H9 (cell line): ENCODE data around the gene PLCH1. TPM values are rescaled to one million over a fixed set of nuclear protein-coding genes. Genes with fewer than 3 reads are reported as not detected.

Source experiments
- DNase-seq: peaks from one replicate; pipeline ENCODE4 v3.0.0-alpha.2; 2017
- H2AFZ ChIP-seq: one replicate; pipeline ENCODE4 v1.6.1; 2013; ENCODE audit warnings: mild to moderate bottlenecking, low read length, control low read depth, moderate library complexity
- H2AK5ac ChIP-seq: 2 replicates; pipeline ENCODE4 v1.6.1; 2013; ENCODE audit warnings: low read length, control low read depth, mixed read lengths; ENCODE audit not compliant: insufficient read length
- H2BK120ac ChIP-seq: one replicate; pipeline ENCODE4 v1.6.1; 2013; ENCODE audit warnings: low read depth, mild to moderate bottlenecking, low read length, control low read depth, inconsistent platforms; ENCODE audit not compliant: poor library complexity, severe bottlenecking
- H2BK12ac ChIP-seq: 2 replicates; pipeline ENCODE4 v1.6.1; 2013; ENCODE audit warnings: low read length, control low read depth, mixed read lengths, low read depth; ENCODE audit not compliant: insufficient read length
- H2BK15ac ChIP-seq: 2 replicates; pipeline ENCODE4 v1.6.1; 2013; ENCODE audit warnings: low read depth, low read length, control low read depth
- H2BK20ac ChIP-seq: one replicate; pipeline ENCODE4 v1.6.1; 2013; ENCODE audit warnings: low read depth, mild to moderate bottlenecking, low read length, control low read depth, inconsistent platforms; ENCODE audit not compliant: poor library complexity, severe bottlenecking
- H2BK5ac ChIP-seq: 2 replicates; pipeline ENCODE4 v1.6.1; 2013; ENCODE audit warnings: low read length, control low read depth, mixed read lengths; ENCODE audit not compliant: insufficient read length
- H3K14ac ChIP-seq: 2 replicates; pipeline ENCODE4 v1.6.1; 2013; ENCODE audit warnings: low read length, control low read depth; ENCODE audit not compliant: insufficient read depth
- H3K18ac ChIP-seq: 2 replicates; pipeline ENCODE4 v1.6.1; 2013; ENCODE audit warnings: low read depth, mild to moderate bottlenecking, mixed read lengths, low read length, control low read depth; ENCODE audit not compliant: insufficient read length
- H3K23ac ChIP-seq: 2 replicates; pipeline ENCODE4 v1.6.1; 2013; ENCODE audit warnings: low read length, control low read depth, mixed read lengths, low read depth; ENCODE audit not compliant: insufficient read length
- H3K23me2 ChIP-seq: 2 replicates; pipeline ENCODE4 v1.6.1; 2013; ENCODE audit warnings: low read depth, mild to moderate bottlenecking, mixed read lengths, low read length, control low read depth; ENCODE audit not compliant: insufficient read length, poor library complexity, severe bottlenecking
- H3K27ac ChIP-seq: 2 replicates; pipeline ENCODE4 v1.5.1; 2013; ENCODE audit warnings: low read length, control low read depth, mixed read lengths, low read depth; ENCODE audit not compliant: insufficient read length
- H3K27me3 ChIP-seq: 2 replicates; pipeline ENCODE4 v1.6.1; 2013; ENCODE audit warnings: low read length, control low read depth, inconsistent platforms; ENCODE audit not compliant: insufficient read depth
- H3K4ac ChIP-seq: 2 replicates; pipeline ENCODE4 v1.6.1; 2013; ENCODE audit warnings: low read depth, mild to moderate bottlenecking, control low read depth, inconsistent platforms, low read length, moderate library complexity
- H3K4me1 ChIP-seq: 2 replicates; pipeline ENCODE4 v1.6.1; 2013; ENCODE audit warnings: low read length, control low read depth, inconsistent platforms; ENCODE audit not compliant: insufficient read depth
- H3K4me2 ChIP-seq: 2 replicates; pipeline ENCODE4 v1.6.1; 2013; ENCODE audit warnings: low read length, control low read depth, mixed read lengths; ENCODE audit not compliant: insufficient read length, insufficient read depth
- H3K56ac ChIP-seq: 2 replicates; pipeline ENCODE4 v1.6.1; 2013; ENCODE audit warnings: low read depth, mild to moderate bottlenecking, mixed read lengths, low read length, control low read depth; ENCODE audit not compliant: insufficient read length
- H3K79me1 ChIP-seq: 2 replicates; pipeline ENCODE4 v1.6.1; 2013; ENCODE audit warnings: low read depth, mild to moderate bottlenecking, moderate library complexity, low read length, control low read depth, inconsistent platforms; ENCODE audit not compliant: insufficient read depth, poor library complexity, severe bottlenecking
- H3K79me2 ChIP-seq: 2 replicates; pipeline ENCODE4 v1.6.1; 2013; ENCODE audit warnings: low read length, control low read depth, inconsistent platforms; ENCODE audit not compliant: insufficient read depth
- H3K9ac ChIP-seq: 2 replicates; pipeline ENCODE4 v1.6.1; 2013; ENCODE audit warnings: low read length, control low read depth, mixed read lengths; ENCODE audit not compliant: insufficient read length; ENCODE audit errors: extremely low read depth
- H3K9me3 ChIP-seq: one replicate; pipeline ENCODE4 v1.6.1; 2013; ENCODE audit warnings: low read depth, low read length, inconsistent platforms; ENCODE audit not compliant: control insufficient read depth
- H3T11ph ChIP-seq: one replicate; pipeline ENCODE4 v1.6.1; 2013; ENCODE audit warnings: mild to moderate bottlenecking, low read length, control low read depth, inconsistent platforms
- H4K20me1 ChIP-seq: one replicate; pipeline ENCODE4 v1.6.1; 2013; ENCODE audit not compliant: control insufficient read depth, insufficient read length, insufficient read depth
- H4K5ac ChIP-seq: 2 replicates; pipeline ENCODE4 v1.6.1; 2013; ENCODE audit warnings: low read depth, mild to moderate bottlenecking, mixed read lengths, low read length, control low read depth; ENCODE audit not compliant: insufficient read length
- H4K8ac ChIP-seq: replicated peaks from 2 replicates; pipeline ENCODE4 v1.6.1; 2013; ENCODE audit warnings: low read length, control low read depth, mixed read lengths, low read depth; ENCODE audit not compliant: insufficient read length
- H4K91ac ChIP-seq: 2 replicates; pipeline ENCODE4 v1.6.1; 2013; ENCODE audit warnings: low read depth, mild to moderate bottlenecking, moderate library complexity, mixed read lengths, low read length, control low read depth; ENCODE audit not compliant: insufficient read length
- H3K27ac Mint-ChIP-seq, 3 experiments: 2 replicates in 2 of 3; 3 replicates in 1 of 3; pipeline ENCODE4 v1.8.0; 2020 to 2021; ENCODE audit warnings: mixed read lengths in 3 of 3, mild to moderate bottlenecking in 1 of 3, moderate library complexity in 1 of 3
- H3K27me3 Mint-ChIP-seq: 2 replicates; pipeline ENCODE4 v1.8.0; 2021; ENCODE audit warnings: low read depth, mild to moderate bottlenecking, moderate library complexity, mixed read lengths
- H3K36me3 Mint-ChIP-seq, 3 experiments: 2 replicates in 2 of 3; 3 replicates in 1 of 3; pipeline ENCODE4 v1.8.0; 2020 to 2021; ENCODE audit warnings: low read depth in 3 of 3, mixed read lengths in 3 of 3; ENCODE audit not compliant: insufficient read depth in 1 of 3
- H3K4me1 Mint-ChIP-seq, 2 experiments: 2 replicates each; pipeline ENCODE4 v1.8.0; 2020; ENCODE audit warnings: mixed read lengths in 2 of 2
- H3K4me3 Mint-ChIP-seq, 2 experiments: 2 replicates in 1 of 2; 3 replicates in 1 of 2; pipeline ENCODE4 v1.8.0; 2020 to 2021; ENCODE audit warnings: mild to moderate bottlenecking in 2 of 2, mixed read lengths in 2 of 2, moderate library complexity in 1 of 2
- H3K9me3 Mint-ChIP-seq, 2 experiments: 2 replicates in 1 of 2; 3 replicates in 1 of 2; pipeline ENCODE4 v1.8.0; 2020; ENCODE audit warnings: mild to moderate bottlenecking in 2 of 2, mixed read lengths in 2 of 2, moderate library complexity in 1 of 2
- WGBS: extraction: QIAGEN DNeasy Blood & Tissue Kit; methylation state at CpG from one replicate; pipeline ENCODE4 v1.1.7; 2013; ENCODE audit warnings: missing lambda C conversion rate, low lambda C conversion rate, mixed read lengths; ENCODE audit not compliant: insufficient read length; ENCODE audit errors: extremely low coverage; 5-methylcytosine and 5-hydroxymethylcytosine counted together
- total RNA-seq: library from RNA; stranded (reverse); gene quantifications from 2 replicates; pipeline ENCODE4 v1.2.1, GENCODE V29; 2021
- TF ChIP-seq, protein P1 (sequence below): fragments of 200-600 bp; sonication (generic); conservative IDR thresholded peaks from 3 replicates; pipeline ENCODE4 v1.8.0; 2021; ENCODE audit warnings: antibody characterized with exemption, mild to moderate bottlenecking

The PLCH1 gene
- total RNA-seq, 1 experiment from 2014 or later = 19.0 TPM

DNA sequence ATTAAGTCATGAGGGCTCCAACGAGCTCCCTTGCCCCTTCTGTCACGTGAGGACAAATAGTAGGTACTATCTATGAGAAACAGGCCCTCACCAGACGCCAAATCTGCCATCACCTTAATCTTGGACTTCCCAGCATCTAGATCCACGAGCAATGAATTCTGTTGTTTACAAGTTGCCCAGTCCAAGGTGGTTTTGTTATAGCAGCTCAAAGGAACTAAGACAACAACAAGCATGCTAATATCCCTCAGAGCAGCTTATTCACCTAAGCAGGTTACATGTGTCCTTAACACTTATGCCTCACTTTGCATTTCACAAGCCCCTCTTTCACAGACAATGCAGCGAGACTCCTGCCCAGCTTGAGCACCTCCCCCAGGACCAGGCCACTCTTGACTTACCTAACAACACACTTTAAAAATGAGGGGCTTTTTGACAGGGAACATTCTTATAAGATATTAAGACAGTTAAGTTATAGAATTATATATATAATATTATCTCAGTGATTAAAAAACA is 219.5 kb downstream of the PLCH1 start:
- no peaks in the 10 kb centered on the region for H3K4me1 ChIP-seq
- no peak overlapping the region for H2BK20ac ChIP-seq
- Mint-ChIP-seq H3K4me3 (no peak overlapping the region), H3K9me3 (peaks cover 7 to 13% of the 10 kb centered on the region in 2 experiments; a peak in 3 of 5 replicates), H3K27ac (peak overlapping the region in 2 of 3 experiments; percentile 57 to 87; a peak in 2 of 7 replicates), H3K36me3 (peaks cover 24 to 34% (median 24%) of the 10 kb centered on the region in 3 experiments), H3K27me3 (no peaks in the 10 kb centered on the region), H3K4me1 (peaks cover 15% of the 10 kb centered on the region in 2 experiments)
- no peaks in the 10 kb centered on the region for H4K20me1 ChIP-seq
- no peak overlapping the region for H2BK12ac ChIP-seq
- no peak overlapping the region for H3K9ac ChIP-seq
- no peak overlapping the region for H2AK5ac ChIP-seq
- WGBS = no CpG with 5 or more reads among the region's 5 CpGs
- no peak overlapping the region for H4K8ac ChIP-seq
- no peak overlapping the region for H3K18ac ChIP-seq
- H3K4ac ChIP-seq = no peak overlapping the region
- no peaks in the 10 kb centered on the region for H3K79me2 ChIP-seq
- no peak overlapping the region for H2BK15ac ChIP-seq
- no peak overlapping the region for H2AFZ ChIP-seq
- no peaks in the 10 kb centered on the region for H3K27me3 ChIP-seq
- H3K4me2 ChIP-seq = no peak overlapping the region
- no peak overlapping the region for H3K14ac ChIP-seq
- no peak overlapping the region for H3K56ac ChIP-seq
- H3K23ac ChIP-seq = no peak overlapping the region
- no peak for DNase-seq
- no peak overlapping the region for H4K5ac ChIP-seq
- no peak overlapping the region for H2BK5ac ChIP-seq
- H2BK120ac ChIP-seq = no peak overlapping the region
- no peaks in the 10 kb centered on the region for H3K23me2 ChIP-seq
- TF ChIP-seq, protein P1, sequence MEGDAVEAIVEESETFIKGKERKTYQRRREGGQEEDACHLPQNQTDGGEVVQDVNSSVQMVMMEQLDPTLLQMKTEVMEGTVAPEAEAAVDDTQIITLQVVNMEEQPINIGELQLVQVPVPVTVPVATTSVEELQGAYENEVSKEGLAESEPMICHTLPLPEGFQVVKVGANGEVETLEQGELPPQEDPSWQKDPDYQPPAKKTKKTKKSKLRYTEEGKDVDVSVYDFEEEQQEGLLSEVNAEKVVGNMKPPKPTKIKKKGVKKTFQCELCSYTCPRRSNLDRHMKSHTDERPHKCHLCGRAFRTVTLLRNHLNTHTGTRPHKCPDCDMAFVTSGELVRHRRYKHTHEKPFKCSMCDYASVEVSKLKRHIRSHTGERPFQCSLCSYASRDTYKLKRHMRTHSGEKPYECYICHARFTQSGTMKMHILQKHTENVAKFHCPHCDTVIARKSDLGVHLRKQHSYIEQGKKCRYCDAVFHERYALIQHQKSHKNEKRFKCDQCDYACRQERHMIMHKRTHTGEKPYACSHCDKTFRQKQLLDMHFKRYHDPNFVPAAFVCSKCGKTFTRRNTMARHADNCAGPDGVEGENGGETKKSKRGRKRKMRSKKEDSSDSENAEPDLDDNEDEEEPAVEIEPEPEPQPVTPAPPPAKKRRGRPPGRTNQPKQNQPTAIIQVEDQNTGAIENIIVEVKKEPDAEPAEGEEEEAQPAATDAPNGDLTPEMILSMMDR = no peak
- H4K91ac ChIP-seq = no peak overlapping the region
- H3K79me1 ChIP-seq = no peaks in the 10 kb centered on the region
- H3K27ac ChIP-seq = no peak overlapping the region
- no peak overlapping the region for H3T11ph ChIP-seq
- H3K9me3 ChIP-seq = peaks cover 6% of the 10 kb centered on the region
